Measurements from ENCODE around the gene LRRK1.

LRRK1 gene

GRCh38 chr15:100941536-100941935, 22.4 kb downstream of the LRRK1 start:
- Histone ChIP-seq H4K20me1 (ENCODE audit: insufficient read depth, low read length) (peaks cover 30% of the 10 kb centered on the region), H3K4me2 (ENCODE audit: low read length) (peak overlapping the region; percentile 68), H2AFZ (ENCODE audit: low read depth, low read length) (no peak overlapping the region), H3K4me3 (ENCODE audit: low read length) (peak overlapping the region; percentile 42; the same call in 1 of the 2 replicates), H3K9me3 (ENCODE audit: insufficient read depth, low read length) (no peaks in the 10 kb centered on the region), H3K9ac (ENCODE audit: low read length) (peak overlapping the region; percentile 32; the same call in 1 of the 2 replicates), H3K27me3 (ENCODE audit: low read depth, low read length) (no peaks in the 10 kb centered on the region), H3K36me3 (replicated peaks; ENCODE audit: low read depth, low read length) (peaks cover 42% of the 10 kb centered on the region), H3K27ac (ENCODE audit: low read length) (0 out of 2 replicates have a peak overlapping the region, but pooled peaks have one; percentile 17), H3K79me2 (ENCODE audit: low read length) (peaks cover 38% of the 10 kb centered on the region), H3K4me1 (ENCODE audit: low read length) (peaks cover 59% of the 10 kb centered on the region)
- TF ChIP-seq EZH2phosphoT487 (IDR thresholded peaks at IDR 0.05; ENCODE audit: low read depth) (no peak), CTCF (IDR thresholded peaks at IDR 0.05; ENCODE audit: low read depth, low read length) (no peak)

DNA sequence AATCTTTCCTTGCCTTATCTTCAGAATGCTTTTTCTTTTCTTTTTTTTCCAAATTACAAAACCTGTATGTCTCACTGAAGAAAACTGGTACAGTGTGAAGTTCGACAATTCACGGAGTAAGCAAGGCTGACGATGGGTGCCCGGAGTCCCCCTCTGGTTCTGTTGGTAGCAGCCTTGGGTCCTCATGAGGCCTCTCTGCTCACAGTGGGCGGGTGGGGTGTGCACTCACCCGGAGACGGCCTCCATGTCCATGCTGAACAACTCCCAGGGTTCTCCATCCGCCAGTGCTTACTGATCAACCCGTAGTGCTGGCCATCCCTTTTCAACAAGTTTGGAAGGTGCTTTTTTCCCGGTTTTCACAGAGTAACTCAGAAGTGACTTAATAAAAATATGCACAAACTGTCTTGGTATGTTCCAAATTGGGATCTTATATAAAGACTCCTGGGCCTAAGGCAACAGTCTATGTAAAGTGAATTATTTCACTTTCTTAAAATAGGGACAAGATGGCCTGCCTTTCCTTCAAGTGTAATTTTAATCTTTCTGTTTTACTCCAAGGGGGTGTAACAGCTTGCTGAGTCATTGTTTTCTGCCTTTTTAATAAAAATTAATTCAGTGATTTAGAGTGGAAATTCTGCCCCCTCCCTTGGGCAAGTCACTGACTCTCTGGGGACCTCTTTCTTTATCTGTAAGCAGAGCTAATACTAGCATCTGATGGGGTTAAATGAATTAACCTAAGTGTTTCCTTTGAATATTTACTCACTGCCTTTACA, 23.7 kb downstream of the LRRK1 start:
- Histone ChIP-seq H3K9me3 (ENCODE audit: insufficient read depth, low read length) (no peaks in the 10 kb centered on the region), H3K9ac (ENCODE audit: low read length) (no peak overlapping the region), H3K4me3 (ENCODE audit: low read length) (no peak overlapping the region), H2AFZ (ENCODE audit: low read depth, low read length) (no peak overlapping the region), H3K4me2 (ENCODE audit: low read length) (peak overlapping the region; percentile 16; the same call in 1 of the 2 replicates), H3K27me3 (ENCODE audit: low read depth, low read length) (no peaks in the 10 kb centered on the region), H4K20me1 (ENCODE audit: insufficient read depth, low read length) (peaks cover 33% of the 10 kb centered on the region), H3K4me1 (ENCODE audit: low read length) (peaks cover 65% of the 10 kb centered on the region), H3K27ac (ENCODE audit: low read length) (no peak overlapping the region), H3K79me2 (ENCODE audit: low read length) (peaks cover 37% of the 10 kb centered on the region), H3K36me3 (replicated peaks; ENCODE audit: low read depth, low read length) (peaks cover 40% of the 10 kb centered on the region)
- TF ChIP-seq EZH2phosphoT487 (IDR thresholded peaks at IDR 0.05; ENCODE audit: low read depth): no peak
- no peak for TF ChIP-seq CTCF (IDR thresholded peaks at IDR 0.05; ENCODE audit: low read depth, low read length)

- no peak overlapping the region for H3K9ac ChIP-seq (ENCODE audit: low read length)
- peaks cover 29% of the 10 kb centered on the region for H4K20me1 ChIP-seq (ENCODE audit: insufficient read depth, low read length)
- peaks cover 30% of the 10 kb centered on the region for H3K36me3 ChIP-seq (replicated peaks; ENCODE audit: low read depth, low read length)
- H3K9me3 ChIP-seq (ENCODE audit: insufficient read depth, low read length): no peaks in the 10 kb centered on the region
- no peak for TF ChIP-seq EZH2phosphoT487 (IDR thresholded peaks at IDR 0.05; ENCODE audit: low read depth)
- no peak for TF ChIP-seq CTCF (IDR thresholded peaks at IDR 0.05; ENCODE audit: low read depth, low read length)
- H3K4me1 ChIP-seq (ENCODE audit: low read length): peaks cover 75% of the 10 kb centered on the region
- no peak overlapping the region for H3K4me3 ChIP-seq (ENCODE audit: low read length)
- H2AFZ ChIP-seq (ENCODE audit: low read depth, low read length): no peak overlapping the region
- peaks cover 38% of the 10 kb centered on the region for H3K79me2 ChIP-seq (ENCODE audit: low read length)
- H3K27ac ChIP-seq (ENCODE audit: low read length): peak overlapping the region; percentile 35
- peak overlapping the region; percentile 36 for H3K4me2 ChIP-seq (ENCODE audit: low read length)
- no peaks in the 10 kb centered on the region for H3K27me3 ChIP-seq (ENCODE audit: low read depth, low read length)
These were observed 25.2 kb downstream of the LRRK1 start for GRCh38 chr15:100944244-100944895.

DNA sequence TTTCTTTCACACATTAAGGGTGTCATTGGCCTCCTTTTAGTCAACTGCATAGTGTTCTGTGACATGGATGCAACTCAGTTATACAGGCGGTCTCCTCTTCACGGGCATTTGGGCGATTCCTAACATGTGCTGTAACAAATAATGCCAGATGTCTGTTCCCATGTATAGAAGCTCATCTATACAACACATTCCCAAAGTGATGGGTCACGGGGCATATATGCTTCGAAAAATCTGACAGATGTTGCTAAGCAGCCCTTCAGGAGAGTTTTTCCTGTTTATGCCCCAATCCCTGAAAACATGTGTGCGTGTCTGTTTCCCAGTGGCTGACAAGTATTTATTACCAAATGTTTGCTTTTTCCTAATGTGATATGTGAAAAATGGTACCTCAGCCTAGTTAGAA, 25.8 kb downstream of the LRRK1 start:
- no peak overlapping the region for H2AFZ ChIP-seq (ENCODE audit: low read depth, low read length)
- H3K4me2 ChIP-seq (ENCODE audit: low read length): no peak overlapping the region
- H3K9me3 ChIP-seq (ENCODE audit: insufficient read depth, low read length): no peaks in the 10 kb centered on the region
- no peak overlapping the region for H3K27ac ChIP-seq (ENCODE audit: low read length)
- no peak overlapping the region for H3K9ac ChIP-seq (ENCODE audit: low read length)
- no peak overlapping the region for H3K4me3 ChIP-seq (ENCODE audit: low read length)
- H3K79me2 ChIP-seq (ENCODE audit: low read length): peaks cover 38% of the 10 kb centered on the region
- H3K36me3 ChIP-seq (replicated peaks; ENCODE audit: low read depth, low read length): peaks cover 27% of the 10 kb centered on the region
- H3K4me1 ChIP-seq (ENCODE audit: low read length): peaks cover 74% of the 10 kb centered on the region
- no peaks in the 10 kb centered on the region for H3K27me3 ChIP-seq (ENCODE audit: low read depth, low read length)
- H4K20me1 ChIP-seq (ENCODE audit: insufficient read depth, low read length): peaks cover 26% of the 10 kb centered on the region
- TF ChIP-seq CTCF (IDR thresholded peaks at IDR 0.05; ENCODE audit: low read depth, low read length) (no peak), EZH2phosphoT487 (IDR thresholded peaks at IDR 0.05; ENCODE audit: low read depth) (no peak)

Measured in OCI-LY3 (cell line).